ENCODE data around the gene MANBA. TPM values are rescaled to one million over a fixed set of nuclear protein-coding genes. Genes with fewer than 3 reads are reported as not detected.

Gene MANBA
- total RNA-seq, 1 experiment from 2014 or later: 21.4 TPM

- no peak overlapping the region for H3K18ac ChIP-seq (ENCODE audit: insufficient read length, low read depth, low read length)
- no peak overlapping the region for H3K4me3 Mint-ChIP-seq
- no peaks in the 10 kb centered on the region; the same call in 1 of the 2 replicates for H3K4me1 ChIP-seq (ENCODE audit: insufficient read depth, low read length)
- no peak overlapping the region for H2BK20ac ChIP-seq (ENCODE audit: low read depth, low read length, poor library complexity, severe bottlenecking)
- no peaks in the 10 kb centered on the region for H3K9me3 Mint-ChIP-seq
- H4K20me1 ChIP-seq (ENCODE audit: control insufficient read depth, insufficient read depth, insufficient read length): no peaks in the 10 kb centered on the region
- no peak overlapping the region for H4K5ac ChIP-seq (ENCODE audit: insufficient read length, low read depth, low read length)
- no peak overlapping the region for H3K56ac ChIP-seq (ENCODE audit: insufficient read length, low read depth, low read length)
- H3K4me2 ChIP-seq (ENCODE audit: insufficient read depth, insufficient read length, low read length): no peak overlapping the region
- H3K23ac ChIP-seq (ENCODE audit: insufficient read length, low read depth, low read length): no peak overlapping the region
- no peak overlapping the region for H3K9ac ChIP-seq (ENCODE audit: extremely low read depth, insufficient read length, low read length)
- no peaks in the 10 kb centered on the region for H3K27me3 ChIP-seq (ENCODE audit: insufficient read depth, low read length)
- H3K36me3 Mint-ChIP-seq (ENCODE audit: insufficient read depth in 1 of 3, low read depth in 3 of 3): peaks cover under 1 to 10% (median 3%) of the 10 kb centered on the region in 3 experiments; a peak in 6 of 7 replicates
- no peak overlapping the region for H2AK5ac ChIP-seq (ENCODE audit: insufficient read length, low read length)
- DNase-seq: no peak
- no peak overlapping the region for H2BK15ac ChIP-seq (ENCODE audit: low read depth, low read length)
- H3K27me3 Mint-ChIP-seq (ENCODE audit: low read depth): no peaks in the 10 kb centered on the region
- no peak overlapping the region for H2BK12ac ChIP-seq (ENCODE audit: insufficient read length, low read depth, low read length)
- no peaks in the 10 kb centered on the region for H3K23me2 ChIP-seq (ENCODE audit: insufficient read length, low read depth, low read length, poor library complexity, severe bottlenecking)
- no peak overlapping the region for H3K4ac ChIP-seq (ENCODE audit: low read depth, low read length)
- no peak overlapping the region for H3K27ac ChIP-seq (ENCODE audit: insufficient read length, low read depth, low read length)
- no peak for TF ChIP-seq CTCF (conservative IDR thresholded peaks at IDR 0.05)
- H3T11ph ChIP-seq (ENCODE audit: low read length): no peak overlapping the region
- H3K14ac ChIP-seq (ENCODE audit: insufficient read depth, low read length): no peak overlapping the region
- no CpG with 5 or more reads among the region's 4 CpGs for WGBS (ENCODE audit: extremely low coverage, insufficient read length, low lambda C conversion rate)
- no peak overlapping the region for H4K8ac ChIP-seq (replicated peaks; ENCODE audit: insufficient read length, low read depth, low read length)
- no peak overlapping the region for H4K91ac ChIP-seq (ENCODE audit: insufficient read length, low read depth, low read length)
- no peaks in the 10 kb centered on the region for H3K79me1 ChIP-seq (ENCODE audit: insufficient read depth, low read depth, low read length, poor library complexity, severe bottlenecking)
- H2AFZ ChIP-seq (ENCODE audit: low read length): no peak overlapping the region
- H3K27ac Mint-ChIP-seq: no peak overlapping the region
- H2BK120ac ChIP-seq (ENCODE audit: low read depth, low read length, poor library complexity, severe bottlenecking): no peak overlapping the region
- H3K9me3 ChIP-seq (ENCODE audit: control insufficient read depth, low read depth, low read length): no peaks in the 10 kb centered on the region
- H3K4me1 Mint-ChIP-seq: peaks cover 0 to 2% of the 10 kb centered on the region in 2 experiments; a peak in 2 of 4 replicates
- no peaks in the 10 kb centered on the region for H3K79me2 ChIP-seq (ENCODE audit: insufficient read depth, low read length)
- H2BK5ac ChIP-seq (ENCODE audit: insufficient read length, low read length): no peak overlapping the region
Measured at GRCh38 chr4:102678695-102679335, 82.0 kb downstream of the MANBA start.
